RWPE2 (cell line): ENCODE data around the gene DLG2.
"Not testable (repeated sequence)": the region's sequence is repeated elsewhere in the genome, so short reads cannot be mapped to it uniquely, and the experiment has no call there.

ENCODE experiments used
- ATAC-seq: fragments of 200-7000 bp; cut with Tn5 transposase; 3 replicates; pipeline ENCODE4 v1.9.1; 2021; ENCODE audit warnings: low read depth
- DNase-seq: peaks from one replicate; pipeline ENCODE4 v3.0.0-alpha.2; 2020; ENCODE audit warnings: low spot score
- H3K27ac ChIP-seq: fragments of 450-650 bp; 2 replicates; pipeline ENCODE4 v1.5.1; 2017; ENCODE audit warnings: mild to moderate bottlenecking; ENCODE audit not compliant: poor library complexity, severe bottlenecking
- H3K27me3 ChIP-seq: fragments of 250-450 bp; sonication (Bioruptor Pico); 2 replicates; pipeline ENCODE4 v1.5.1; 2021; ENCODE audit warnings: mild to moderate bottlenecking, moderate library complexity; ENCODE audit not compliant: insufficient read depth, poor library complexity, severe bottlenecking
- H3K36me3 ChIP-seq: fragments of 250-450 bp; sonication (Bioruptor Pico); 2 replicates; pipeline ENCODE4 v1.5.1; 2020; ENCODE audit warnings: low read depth, mild to moderate bottlenecking, moderate library complexity
- H3K4me1 ChIP-seq: fragments of 250-450 bp; sonication (Bioruptor Pico); 2 replicates; pipeline ENCODE4 v1.5.1; 2021; ENCODE audit warnings: mild to moderate bottlenecking, moderate library complexity; ENCODE audit not compliant: insufficient read depth, poor library complexity, severe bottlenecking
- H3K4me3 ChIP-seq: fragments of 250-450 bp; sonication (Bioruptor Pico); 2 replicates; pipeline ENCODE4 v1.5.1; 2021; ENCODE audit warnings: mild to moderate bottlenecking, moderate library complexity; ENCODE audit not compliant: severe bottlenecking
- H3K9me3 ChIP-seq: fragments of 250-450 bp; sonication (Bioruptor Pico); 2 replicates; pipeline ENCODE4 v1.5.1; 2021; ENCODE audit warnings: mild to moderate bottlenecking, moderate library complexity; ENCODE audit not compliant: severe bottlenecking
- TF ChIP-seq, protein P1 (sequence below): fragments of 450-650 bp; IDR thresholded peaks from one replicate; pipeline ENCODE4 v1.5.1; 2017; ENCODE audit warnings: mild to moderate bottlenecking, moderate library complexity; ENCODE audit not compliant: poor library complexity, severe bottlenecking

Gene DLG2

DNA sequence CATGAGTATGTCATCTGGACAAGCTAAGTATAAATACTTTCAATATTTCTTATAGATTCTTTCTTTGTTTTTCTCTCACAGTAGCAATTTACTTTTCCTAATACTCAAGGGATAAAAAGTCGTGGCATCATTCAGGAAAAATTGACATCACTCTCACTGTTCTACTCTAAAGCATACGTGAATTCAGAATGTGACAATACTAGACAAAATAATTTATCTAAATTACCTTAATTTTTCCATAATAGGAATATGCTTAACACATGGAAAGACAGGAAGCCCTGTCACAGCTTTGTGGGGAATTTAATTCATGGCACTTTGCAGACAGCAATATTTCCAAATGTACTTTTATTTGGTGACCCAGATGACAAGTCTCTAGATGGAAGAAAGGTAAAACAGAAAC, 394.6 kb downstream of the DLG2 start:
- ATAC-seq (no peak), DNase-seq (no peak)
- no peaks in the 10 kb centered on the region for H3K27me3 ChIP-seq
- H3K4me1 ChIP-seq = no peaks in the 10 kb centered on the region
- H3K36me3 ChIP-seq = no peaks in the 10 kb centered on the region
- no peak overlapping the region for H3K27ac ChIP-seq
- no peaks in the 10 kb centered on the region for H3K9me3 ChIP-seq
- TF ChIP-seq, protein P1, sequence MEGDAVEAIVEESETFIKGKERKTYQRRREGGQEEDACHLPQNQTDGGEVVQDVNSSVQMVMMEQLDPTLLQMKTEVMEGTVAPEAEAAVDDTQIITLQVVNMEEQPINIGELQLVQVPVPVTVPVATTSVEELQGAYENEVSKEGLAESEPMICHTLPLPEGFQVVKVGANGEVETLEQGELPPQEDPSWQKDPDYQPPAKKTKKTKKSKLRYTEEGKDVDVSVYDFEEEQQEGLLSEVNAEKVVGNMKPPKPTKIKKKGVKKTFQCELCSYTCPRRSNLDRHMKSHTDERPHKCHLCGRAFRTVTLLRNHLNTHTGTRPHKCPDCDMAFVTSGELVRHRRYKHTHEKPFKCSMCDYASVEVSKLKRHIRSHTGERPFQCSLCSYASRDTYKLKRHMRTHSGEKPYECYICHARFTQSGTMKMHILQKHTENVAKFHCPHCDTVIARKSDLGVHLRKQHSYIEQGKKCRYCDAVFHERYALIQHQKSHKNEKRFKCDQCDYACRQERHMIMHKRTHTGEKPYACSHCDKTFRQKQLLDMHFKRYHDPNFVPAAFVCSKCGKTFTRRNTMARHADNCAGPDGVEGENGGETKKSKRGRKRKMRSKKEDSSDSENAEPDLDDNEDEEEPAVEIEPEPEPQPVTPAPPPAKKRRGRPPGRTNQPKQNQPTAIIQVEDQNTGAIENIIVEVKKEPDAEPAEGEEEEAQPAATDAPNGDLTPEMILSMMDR = no peak
- H3K4me3 ChIP-seq = no peak overlapping the region

DNA sequence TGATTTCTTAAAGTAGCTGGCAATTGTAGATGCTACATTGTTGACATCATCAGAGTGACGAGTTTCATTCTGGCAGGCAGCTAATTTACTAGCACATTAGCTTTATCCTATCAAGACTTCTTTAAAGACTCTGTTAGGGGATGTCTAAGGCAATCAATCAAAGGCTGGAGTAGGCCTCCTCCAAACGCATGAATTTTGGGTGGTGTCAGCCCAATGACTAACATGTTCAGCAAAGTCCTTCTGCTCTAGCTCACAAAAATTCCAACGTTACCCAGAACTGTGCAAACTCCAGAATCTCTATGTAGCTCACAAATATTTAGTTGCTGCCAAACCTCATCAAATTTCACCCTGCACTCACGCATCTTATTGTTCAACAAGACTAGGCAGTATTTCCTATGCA, 395.6 kb downstream of the DLG2 start:
- H3K4me1 ChIP-seq = no peaks in the 10 kb centered on the region
- no peak overlapping the region for H3K27ac ChIP-seq
- ATAC-seq (no peak), DNase-seq (no peak)
- H3K36me3 ChIP-seq = no peaks in the 10 kb centered on the region
- H3K9me3 ChIP-seq = no peaks in the 10 kb centered on the region
- no peaks in the 10 kb centered on the region for H3K27me3 ChIP-seq
- TF ChIP-seq, protein P1 = no peak
- no peak overlapping the region for H3K4me3 ChIP-seq

DNA sequence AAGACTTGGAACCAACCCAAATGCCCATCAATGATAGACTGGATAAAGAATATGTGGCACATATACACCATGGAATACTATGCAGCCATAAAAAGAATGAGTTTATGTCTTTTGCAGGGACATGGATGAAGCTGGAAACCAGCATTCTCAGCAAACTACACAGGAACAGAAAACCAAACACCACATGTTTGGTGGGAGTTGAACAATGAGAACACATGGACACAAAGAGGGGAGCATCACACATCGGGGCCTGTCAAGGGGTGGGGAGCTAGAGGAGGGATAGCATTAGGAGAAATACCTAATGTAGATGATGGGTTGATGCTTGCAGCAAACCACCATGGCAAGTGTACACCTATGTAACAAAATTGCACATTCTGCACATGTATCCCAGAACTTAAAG, 397.4 kb downstream of the DLG2 start:
- H3K9me3 ChIP-seq, H3K27me3 ChIP-seq, H3K4me1 ChIP-seq, DNase-seq, H3K36me3 ChIP-seq, H3K4me3 ChIP-seq, ATAC-seq, H3K27ac ChIP-seq: not testable (repeated sequence)

DNA sequence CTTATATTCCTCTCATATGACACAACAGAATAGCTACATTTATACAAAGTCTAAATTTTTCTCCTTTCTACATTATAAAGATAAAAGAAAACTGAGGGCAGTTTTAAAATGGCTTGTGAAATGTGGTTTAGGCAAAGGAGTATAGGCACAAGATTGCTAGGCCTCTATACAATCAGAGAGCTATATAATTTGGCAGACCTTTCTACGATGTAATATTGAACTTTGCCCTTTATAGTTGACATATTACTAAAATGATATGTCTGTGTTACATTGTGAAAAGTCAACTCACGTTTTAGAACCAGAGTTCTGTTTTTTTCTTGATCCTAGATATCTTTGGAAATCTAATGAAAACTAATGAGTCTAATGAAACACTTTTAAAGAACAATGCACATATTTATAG, 430.2 kb downstream of the DLG2 start:
- Histone ChIP-seq H3K4me1 (no peaks in the 10 kb centered on the region), H3K27ac (no peak overlapping the region), H3K9me3 (no peaks in the 10 kb centered on the region), H3K36me3 (no peaks in the 10 kb centered on the region), H3K27me3 (no peaks in the 10 kb centered on the region), H3K4me3 (no peak overlapping the region)
- TF ChIP-seq, protein P1 = no peak
- DNase-seq (no peak), ATAC-seq (no peak)

DNA sequence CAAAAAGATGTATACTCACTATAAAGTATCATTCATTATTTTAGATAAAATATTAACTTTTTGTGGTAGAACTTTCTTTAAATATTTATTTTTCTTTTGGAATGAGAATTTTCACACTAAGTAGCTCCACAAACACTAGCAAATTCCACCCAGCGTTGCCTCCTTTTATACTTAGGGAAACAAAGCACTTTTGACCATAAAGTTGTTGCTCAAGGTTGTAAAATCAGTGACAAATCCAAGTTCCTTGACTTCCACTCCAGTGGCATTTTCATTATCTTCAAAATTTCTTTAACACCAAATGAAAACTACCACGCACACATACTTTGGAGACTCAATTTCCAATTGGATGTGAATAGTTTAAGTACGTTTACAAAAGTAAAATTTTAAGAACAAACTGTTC, 431.2 kb downstream of the DLG2 start:
- TF ChIP-seq, protein P1 = no peak
- H3K27ac ChIP-seq = no peak overlapping the region
- ATAC-seq (no peak), DNase-seq (no peak)
- H3K4me1 ChIP-seq = no peaks in the 10 kb centered on the region
- no peaks in the 10 kb centered on the region for H3K27me3 ChIP-seq
- H3K4me3 ChIP-seq = no peak overlapping the region
- no peaks in the 10 kb centered on the region for H3K9me3 ChIP-seq
- no peaks in the 10 kb centered on the region for H3K36me3 ChIP-seq
